PFSK-1 (cell line): ENCODE data around the gene IRF1.

Experiments used
- FOXP2 ChIP-seq: optimal IDR thresholded peaks from 2 replicates; pipeline ENCODE3; 2011; ENCODE audit warnings: borderline replicate concordance, control low read depth, inconsistent platforms; ENCODE audit not compliant: insufficient read depth; ENCODE audit errors: extremely low read length, extremely low read depth
- POLR2AphosphoS5 ChIP-seq: IDR thresholded peaks from 2 replicates; pipeline ENCODE4 v1.6.1; 2012; ENCODE audit warnings: low read depth, mild to moderate bottlenecking, control low read depth, low read length, moderate library complexity
- SIN3A ChIP-seq: IDR thresholded peaks from 2 replicates; pipeline ENCODE4 v1.6.1; 2012; ENCODE audit warnings: mild to moderate bottlenecking, low read length, moderate library complexity, borderline replicate concordance; ENCODE audit not compliant: insufficient read depth
- TAF1 ChIP-seq: IDR thresholded peaks from 2 replicates; pipeline ENCODE4 v1.6.1; 2012; ENCODE audit warnings: low read length, control low read depth, borderline replicate concordance; ENCODE audit not compliant: insufficient read depth
- TF ChIP-seq, protein P1 (sequence below), 2 experiments: IDR thresholded peaks; 2 replicates each; pipeline versions ENCODE4 v1.6.1 to v1.8.0; 2011 to 2012; ENCODE audit warnings: low read depth in 2 of 2, low read length in 2 of 2, control low read depth in 1 of 2, inconsistent platforms in 1 of 2, mild to moderate bottlenecking in 1 of 2, moderate library complexity in 1 of 2; ENCODE audit not compliant: insufficient read depth in 1 of 2

IRF1 gene

GRCh38 chr5:132469380-132470009 is 21.1 kb downstream of the IRF1 start:
- TF ChIP-seq, protein P1, sequence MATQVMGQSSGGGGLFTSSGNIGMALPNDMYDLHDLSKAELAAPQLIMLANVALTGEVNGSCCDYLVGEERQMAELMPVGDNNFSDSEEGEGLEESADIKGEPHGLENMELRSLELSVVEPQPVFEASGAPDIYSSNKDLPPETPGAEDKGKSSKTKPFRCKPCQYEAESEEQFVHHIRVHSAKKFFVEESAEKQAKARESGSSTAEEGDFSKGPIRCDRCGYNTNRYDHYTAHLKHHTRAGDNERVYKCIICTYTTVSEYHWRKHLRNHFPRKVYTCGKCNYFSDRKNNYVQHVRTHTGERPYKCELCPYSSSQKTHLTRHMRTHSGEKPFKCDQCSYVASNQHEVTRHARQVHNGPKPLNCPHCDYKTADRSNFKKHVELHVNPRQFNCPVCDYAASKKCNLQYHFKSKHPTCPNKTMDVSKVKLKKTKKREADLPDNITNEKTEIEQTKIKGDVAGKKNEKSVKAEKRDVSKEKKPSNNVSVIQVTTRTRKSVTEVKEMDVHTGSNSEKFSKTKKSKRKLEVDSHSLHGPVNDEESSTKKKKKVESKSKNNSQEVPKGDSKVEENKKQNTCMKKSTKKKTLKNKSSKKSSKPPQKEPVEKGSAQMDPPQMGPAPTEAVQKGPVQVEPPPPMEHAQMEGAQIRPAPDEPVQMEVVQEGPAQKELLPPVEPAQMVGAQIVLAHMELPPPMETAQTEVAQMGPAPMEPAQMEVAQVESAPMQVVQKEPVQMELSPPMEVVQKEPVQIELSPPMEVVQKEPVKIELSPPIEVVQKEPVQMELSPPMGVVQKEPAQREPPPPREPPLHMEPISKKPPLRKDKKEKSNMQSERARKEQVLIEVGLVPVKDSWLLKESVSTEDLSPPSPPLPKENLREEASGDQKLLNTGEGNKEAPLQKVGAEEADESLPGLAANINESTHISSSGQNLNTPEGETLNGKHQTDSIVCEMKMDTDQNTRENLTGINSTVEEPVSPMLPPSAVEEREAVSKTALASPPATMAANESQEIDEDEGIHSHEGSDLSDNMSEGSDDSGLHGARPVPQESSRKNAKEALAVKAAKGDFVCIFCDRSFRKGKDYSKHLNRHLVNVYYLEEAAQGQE (IDR thresholded peaks at IDR 0.05; ENCODE audit: insufficient read depth in 1 of 2, low read depth in 2 of 2, low read length in 2 of 2): no peak
- TF ChIP-seq SIN3A (no peak), POLR2AphosphoS5 (no peak), TAF1 (no peak), FOXP2 (no peak)

DNA sequence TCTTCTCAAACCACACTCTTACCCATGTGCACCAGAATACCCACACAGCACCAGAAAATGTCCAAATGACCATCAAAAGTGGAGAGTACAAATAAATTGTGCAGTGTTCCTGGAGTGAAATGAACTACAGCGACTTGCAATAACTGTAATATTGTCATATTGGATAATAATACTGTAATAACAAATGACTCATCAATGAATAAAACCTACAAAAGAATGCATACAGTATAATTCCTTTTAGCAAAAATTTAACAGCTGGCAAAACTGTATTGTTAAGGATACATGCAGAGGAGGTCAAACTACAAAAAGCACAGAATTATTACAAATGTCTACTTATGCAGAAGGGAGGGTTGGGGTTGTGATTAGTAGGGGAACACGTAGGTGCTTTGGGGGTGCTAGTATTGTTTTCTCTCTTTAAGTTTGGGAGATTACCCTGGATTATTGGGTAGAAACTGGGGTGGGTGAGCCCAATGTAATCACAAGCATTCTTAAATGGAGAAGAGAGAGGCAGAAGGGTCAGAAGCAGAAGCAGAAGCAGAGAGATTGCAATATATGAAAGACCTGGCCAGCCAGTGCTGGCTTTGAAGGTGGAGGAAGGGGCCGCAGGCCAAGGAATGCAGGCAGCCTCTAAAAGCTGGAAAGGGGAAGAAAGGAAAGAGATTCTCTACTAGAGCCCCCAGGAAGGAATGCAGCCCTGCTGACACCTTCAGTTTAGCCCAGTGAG is 21.8 kb downstream of the IRF1 start:
- TF ChIP-seq SIN3A (no peak), POLR2AphosphoS5 (no peak), TAF1 (no peak)
- TF ChIP-seq, protein P1 (IDR thresholded peaks at IDR 0.05; ENCODE audit: insufficient read depth in 1 of 2, low read depth in 2 of 2, low read length in 2 of 2): no peak

DNA sequence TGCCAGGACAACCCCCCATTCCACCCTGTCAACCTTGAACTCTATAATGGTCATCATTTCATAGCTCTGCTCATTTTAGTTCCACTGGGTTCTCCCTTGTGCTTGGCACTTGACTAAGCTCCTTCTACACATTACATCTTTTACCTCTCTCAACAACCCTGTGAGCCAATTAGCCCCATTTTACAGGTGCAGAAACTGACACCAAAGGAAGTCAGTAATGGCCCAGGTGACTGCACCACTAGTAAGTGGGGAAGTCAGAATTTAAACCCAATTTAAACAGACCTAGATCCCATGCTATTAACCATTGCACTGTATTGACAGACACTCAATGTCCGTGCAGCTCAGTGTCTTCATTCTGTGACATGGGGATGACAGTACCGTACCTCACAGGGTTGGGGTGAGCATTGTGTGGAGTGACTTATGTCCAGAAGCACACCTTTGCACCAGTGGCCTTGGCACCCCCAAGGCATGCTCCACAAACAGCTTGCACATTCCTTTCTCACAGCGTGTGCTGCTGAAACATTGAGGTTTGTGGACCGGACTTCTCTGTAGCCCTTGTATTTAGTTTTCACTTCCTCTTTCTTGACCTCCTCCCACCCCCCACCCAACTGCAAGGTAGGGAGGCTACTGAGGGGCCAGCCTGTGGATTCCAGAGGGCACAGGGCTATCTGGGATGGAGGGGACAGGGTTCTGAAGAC is 23.1 kb downstream of the IRF1 start:
- TF ChIP-seq FOXP2 (no peak), TAF1 (no peak), POLR2AphosphoS5 (no peak), SIN3A (no peak)
- TF ChIP-seq, protein P1 (IDR thresholded peaks at IDR 0.05; ENCODE audit: insufficient read depth in 1 of 2, low read depth in 2 of 2, low read length in 2 of 2): no peak

GRCh38 chr5:132466433-132467286 is 23.9 kb downstream of the IRF1 start:
- TF ChIP-seq POLR2AphosphoS5 (no peak), TAF1 (no peak), SIN3A (no peak), FOXP2 (peak; percentile 34)

- TF ChIP-seq SIN3A (no peak), POLR2AphosphoS5 (no peak)
These were observed 25.4 kb downstream of the IRF1 start for GRCh38 chr5:132465059-132465707.
